Retina (tissue), 1 donor: ENCODE data around the gene GORAB.

Experiments
- DNase-seq: peaks from one replicate; pipeline ENCODE4 v3.0.0-alpha.2; 2016

The GORAB gene

GRCh38 chr1:170593173-170594011 lies 61.4 kb downstream of the GORAB start:
- DNase-seq = no peak

GRCh38 chr1:170594066-170594626 lies 62.2 kb downstream of the GORAB start:
- no peak for DNase-seq

GRCh38 chr1:170596701-170597100 lies 64.7 kb downstream of the GORAB start:
- no peak for DNase-seq

- no peak for DNase-seq
These were observed 66.7 kb downstream of the GORAB start for GRCh38 chr1:170598618-170599017.

- no peak for DNase-seq
These were observed 67.1 kb downstream of the GORAB start for GRCh38 chr1:170599033-170599432.

- DNase-seq = no peak
These were observed 69.9 kb downstream of the GORAB start for GRCh38 chr1:170601866-170602265.
